Kidney capillary endothelial cell (primary cell): ENCODE results near the gene CC2D2B.
"Not testable (repeated sequence)": the region's sequence is repeated elsewhere in the genome, so short reads cannot be mapped to it uniquely, and the experiment has no call there.

ENCODE experiments used
- DNase-seq: peaks from one replicate; pipeline ENCODE4 v3.0.0-alpha.2; 2018; ENCODE audit warnings: low spot score

CC2D2B gene

GRCh38 chr10:95908450-95908849 lies 675 bp downstream of the CC2D2B start:
- DNase-seq: no peak

- no peak for DNase-seq
Measured at GRCh38 chr10:95909561-95909960, 1.8 kb downstream of the CC2D2B start.

- not testable (repeated sequence) for DNase-seq
Measured at GRCh38 chr10:95916039-95916438, 8.3 kb downstream of the CC2D2B start.

GRCh38 chr10:95920798-95921426 lies 13.1 kb downstream of the CC2D2B start:
- DNase-seq: no peak

GRCh38 chr10:95925033-95925432 lies 17.3 kb downstream of the CC2D2B start:
- no peak for DNase-seq

- DNase-seq: no peak
Measured at GRCh38 chr10:95935429-95935828, 27.7 kb downstream of the CC2D2B start.

GRCh38 chr10:95941115-95941514 lies 33.3 kb downstream of the CC2D2B start:
- DNase-seq: no peak

- DNase-seq: no peak
Measured at GRCh38 chr10:95963202-95963990, 55.6 kb downstream of the CC2D2B start.

- DNase-seq: no peak
Measured at GRCh38 chr10:95963991-95964389, 56.2 kb downstream of the CC2D2B start.

GRCh38 chr10:95964756-95965155 lies 57.0 kb downstream of the CC2D2B start:
- no peak for DNase-seq

GRCh38 chr10:95976362-95977229 lies 68.8 kb downstream of the CC2D2B start:
- DNase-seq: no peak

GRCh38 chr10:95982200-95982599 lies 74.4 kb downstream of the CC2D2B start:
- DNase-seq: no peak

- DNase-seq: no peak
Measured at GRCh38 chr10:95987685-95988426, 80.1 kb downstream of the CC2D2B start.

- no peak for DNase-seq
Measured at GRCh38 chr10:95988702-95989101, 80.9 kb downstream of the CC2D2B start.

- not testable (repeated sequence) for DNase-seq
Measured at GRCh38 chr10:95994376-95994775, 86.6 kb downstream of the CC2D2B start.

- DNase-seq: no peak
Measured at GRCh38 chr10:95998255-95998784, 90.5 kb downstream of the CC2D2B start.

GRCh38 chr10:96013956-96014355 lies 106.2 kb downstream of the CC2D2B start:
- no peak for DNase-seq

GRCh38 chr10:96014473-96015102 lies 106.8 kb downstream of the CC2D2B start:
- no peak for DNase-seq

- DNase-seq: peak; percentile 63
Measured at GRCh38 chr10:96017191-96017687, 109.5 kb downstream of the CC2D2B start.

GRCh38 chr10:96021332-96021731 lies 113.6 kb downstream of the CC2D2B start:
- no peak for DNase-seq

- no peak for DNase-seq
Measured at GRCh38 chr10:96022739-96023138, 115.0 kb downstream of the CC2D2B start.
